Neutrophil (primary cell): ENCODE measurements around the gene SYCE3.
A peak's percentile ranks its signal among the peaks of the same experiment; 100 is the strongest.

ENCODE experiments used
- H3K27ac ChIP-seq: fragments of 200-600 bp; sonication (generic); 2 replicates; pipeline ENCODE4 v1.5.1; 2016; ENCODE audit warnings: mild to moderate bottlenecking, moderate library complexity
- H3K27me3 ChIP-seq: fragments of 200-600 bp; sonication (generic); 2 replicates; pipeline ENCODE4 v1.6.0; 2016; ENCODE audit warnings: mild to moderate bottlenecking
- H3K36me3 ChIP-seq: fragments of 200-600 bp; sonication (generic); 2 replicates; pipeline ENCODE4 v1.5.1; 2017
- H3K4me1 ChIP-seq, 2 experiments: fragments of 200-600 bp in 1 of 2; sonication (generic) in 1 of 2; 1 replicate in 1 of 2; 2 replicates in 1 of 2; pipeline versions ENCODE4 v1.5.1 to v1.6.1; 2013 to 2016; ENCODE audit warnings: low read depth in 1 of 2, low read length in 1 of 2, mild to moderate bottlenecking in 1 of 2, moderate library complexity in 1 of 2; ENCODE audit not compliant: control insufficient read depth in 1 of 2, insufficient read depth in 1 of 2
- H3K4me3 ChIP-seq, 2 experiments: fragments of 200-600 bp in 1 of 2; sonication (generic) in 1 of 2; 1 replicate in 1 of 2; 2 replicates in 1 of 2; pipeline ENCODE4 v1.5.1; 2013 to 2016; ENCODE audit warnings: low read depth in 1 of 2, low read length in 1 of 2, mild to moderate bottlenecking in 1 of 2, moderate library complexity in 1 of 2
- H3K9me3 ChIP-seq: fragments of 200-600 bp; sonication (generic); 2 replicates; pipeline ENCODE4 v1.5.1; 2016
- TF ChIP-seq, protein P1 (sequence below): fragments of 200-600 bp; sonication (generic); IDR thresholded peaks from 2 replicates; pipeline ENCODE4 v1.5.1; 2016; ENCODE audit warnings: antibody characterized with exemption

The SYCE3 gene

GRCh38 chr22:50581031-50581949 lies 18.6 kb upstream of the SYCE3 start:
- TF ChIP-seq, protein P1, sequence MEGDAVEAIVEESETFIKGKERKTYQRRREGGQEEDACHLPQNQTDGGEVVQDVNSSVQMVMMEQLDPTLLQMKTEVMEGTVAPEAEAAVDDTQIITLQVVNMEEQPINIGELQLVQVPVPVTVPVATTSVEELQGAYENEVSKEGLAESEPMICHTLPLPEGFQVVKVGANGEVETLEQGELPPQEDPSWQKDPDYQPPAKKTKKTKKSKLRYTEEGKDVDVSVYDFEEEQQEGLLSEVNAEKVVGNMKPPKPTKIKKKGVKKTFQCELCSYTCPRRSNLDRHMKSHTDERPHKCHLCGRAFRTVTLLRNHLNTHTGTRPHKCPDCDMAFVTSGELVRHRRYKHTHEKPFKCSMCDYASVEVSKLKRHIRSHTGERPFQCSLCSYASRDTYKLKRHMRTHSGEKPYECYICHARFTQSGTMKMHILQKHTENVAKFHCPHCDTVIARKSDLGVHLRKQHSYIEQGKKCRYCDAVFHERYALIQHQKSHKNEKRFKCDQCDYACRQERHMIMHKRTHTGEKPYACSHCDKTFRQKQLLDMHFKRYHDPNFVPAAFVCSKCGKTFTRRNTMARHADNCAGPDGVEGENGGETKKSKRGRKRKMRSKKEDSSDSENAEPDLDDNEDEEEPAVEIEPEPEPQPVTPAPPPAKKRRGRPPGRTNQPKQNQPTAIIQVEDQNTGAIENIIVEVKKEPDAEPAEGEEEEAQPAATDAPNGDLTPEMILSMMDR = no peak
- Histone ChIP-seq H3K4me3 (peak overlapping the region; percentile 94 to 99), H3K27ac (peak overlapping the region; percentile 98), H3K27me3 (peaks cover 18% of the 10 kb centered on the region), H3K36me3 (peaks cover 36% of the 10 kb centered on the region), H3K4me1 (peaks cover 19% of the 10 kb centered on the region in 2 experiments), H3K9me3 (no peaks in the 10 kb centered on the region)

DNA sequence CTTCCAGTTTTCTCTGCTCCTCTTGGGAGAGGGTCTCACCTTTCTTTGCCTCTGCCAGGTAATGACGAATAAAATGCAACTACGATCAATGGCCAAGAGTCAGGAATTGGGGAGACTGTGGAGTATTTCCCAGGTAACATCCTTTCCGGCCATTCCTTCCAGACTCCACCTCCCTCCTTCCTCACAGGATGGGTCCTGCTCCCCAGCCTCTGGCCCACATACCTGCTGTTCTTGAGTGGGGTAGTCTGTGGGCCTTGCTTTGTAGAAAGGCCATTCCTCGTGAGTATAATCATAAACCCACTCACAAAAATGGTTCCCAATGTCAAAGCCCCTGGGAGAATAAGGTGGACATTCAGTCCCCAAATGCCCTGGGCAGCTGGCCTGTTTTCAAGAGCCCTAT lies 17.0 kb upstream of the SYCE3 start:
- Histone ChIP-seq H3K27me3 (peaks cover 18% of the 10 kb centered on the region), H3K27ac (no peak overlapping the region), H3K9me3 (no peaks in the 10 kb centered on the region), H3K4me3 (no peak overlapping the region), H3K36me3 (peaks cover 47% of the 10 kb centered on the region), H3K4me1 (peaks cover 19% of the 10 kb centered on the region in 2 experiments)
- TF ChIP-seq, protein P1 = no peak

DNA sequence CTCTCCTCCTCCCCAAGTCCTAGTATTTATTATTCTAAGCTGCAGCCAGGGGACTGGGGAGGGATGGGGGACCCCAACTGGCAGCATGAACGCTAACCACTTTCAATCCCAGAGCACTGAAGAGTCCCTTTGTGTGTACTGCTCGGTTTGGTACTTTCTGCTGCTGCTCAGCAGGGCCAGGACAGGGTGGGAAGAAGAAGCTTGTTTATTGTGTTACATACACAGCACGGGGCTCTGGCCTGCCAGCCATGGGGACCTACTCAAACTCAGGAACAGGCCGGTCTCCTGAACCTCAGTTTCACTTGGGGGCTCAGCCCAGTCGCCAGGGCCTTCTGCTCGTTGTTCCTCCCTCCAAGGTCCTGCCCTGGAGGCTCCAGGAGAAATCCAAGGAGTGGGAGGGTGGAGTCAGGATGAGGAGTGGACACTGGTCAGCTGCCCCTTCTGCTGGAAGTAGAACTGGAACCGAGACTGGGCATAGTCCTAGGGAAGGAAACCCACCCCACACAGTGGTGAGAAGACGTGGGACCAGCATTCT lies 16.1 kb upstream of the SYCE3 start:
- Histone ChIP-seq H3K27ac (no peak overlapping the region), H3K4me1 (peaks cover 19% of the 10 kb centered on the region in 2 experiments)

GRCh38 chr22:50577987-50578775 lies 15.5 kb upstream of the SYCE3 start, which contains the start of gene CPT1B:
TSS of gene CPT1B (minus strand) at chr22:50578427. CDS start at chr22:50577915, 512 bp downstream.
- Histone ChIP-seq H3K27me3 (peaks cover 18% of the 10 kb centered on the region), H3K36me3 (peaks cover 61% of the 10 kb centered on the region), H3K27ac (no peak within 1 kb of the TSS), H3K4me1 (peaks cover 12 to 13% of the 10 kb centered on the region in 2 experiments), H3K4me3 (no peak within 1 kb of the TSS), H3K9me3 (no peaks in the 10 kb centered on the region)
- TF ChIP-seq, protein P1 = no peak

More for the DNA sequence above, 16.1 kb upstream of the SYCE3 start:
- H3K36me3 ChIP-seq = peaks cover 54% of the 10 kb centered on the region
- H3K9me3 ChIP-seq = no peaks in the 10 kb centered on the region
- peaks cover 18% of the 10 kb centered on the region for H3K27me3 ChIP-seq
- TF ChIP-seq, protein P1 = no peak
- no peak overlapping the region for H3K4me3 ChIP-seq

DNA sequence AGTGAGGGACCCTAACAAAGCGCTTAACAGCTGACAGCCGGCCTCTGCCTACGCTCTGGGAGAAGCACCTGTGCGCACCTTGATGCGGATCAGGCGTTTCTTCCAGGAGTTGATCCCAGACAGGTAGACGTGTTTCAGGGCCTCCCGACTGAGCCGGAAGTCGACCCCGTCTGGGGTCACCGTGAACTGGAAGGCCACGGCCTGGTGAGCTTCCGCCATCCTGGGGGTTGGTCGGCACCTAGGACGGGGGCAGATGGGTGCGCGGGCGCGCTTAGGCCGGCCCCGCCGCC lies 14.9 kb upstream of the SYCE3 start:
- peaks cover 18% of the 10 kb centered on the region for H3K27me3 ChIP-seq
- H3K9me3 ChIP-seq = no peaks in the 10 kb centered on the region
- TF ChIP-seq, protein P1 = no peak
- no peak overlapping the region for H3K4me3 ChIP-seq
- H3K4me1 ChIP-seq = peaks cover 11 to 12% of the 10 kb centered on the region in 2 experiments
- no peak overlapping the region for H3K27ac ChIP-seq
- peaks cover 66% of the 10 kb centered on the region for H3K36me3 ChIP-seq
